Upper lobe of left lung (tissue), 6 donors: ENCODE data around the gene DMWD. TPM values are rescaled to one million over a fixed set of nuclear protein-coding genes. Genes with fewer than 3 reads are reported as not detected.

ENCODE experiments used
- ATAC-seq, 2 donors: fragments of 200-7000 bp; cut with Tn5 transposase; one replicate each; pipeline ENCODE4 v1.9.1; 2022; ENCODE audit warnings: mild to moderate bottlenecking in 2 of 2, moderate library complexity in 2 of 2; ENCODE audit not compliant: low FRiP score in 2 of 2
- DNase-seq, 2 donors: peaks; one replicate each; pipeline ENCODE4 v3.0.0-alpha.2; 2019 to 2020
- H3K27ac ChIP-seq, 4 donors: fragments of 200-600 bp; sonication (generic); one replicate each; pipeline ENCODE4 v1.5.1; 2016 to 2019
- H3K27me3 ChIP-seq, 4 donors: fragments of 200-600 bp; sonication (generic); one replicate each; pipeline ENCODE4 v1.5.1; 2017 to 2019
- H3K36me3 ChIP-seq, 4 donors: fragments of 200-600 bp; sonication (generic); one replicate each; pipeline ENCODE4 v1.5.1; 2016 to 2019
- H3K4me1 ChIP-seq, 4 donors: fragments of 200-600 bp; sonication (generic); one replicate each; pipeline ENCODE4 v1.5.1; 2018 to 2019
- H3K4me3 ChIP-seq, 4 donors: fragments of 200-600 bp; sonication (generic); one replicate each; pipeline ENCODE4 v1.5.1; 2017 to 2019; ENCODE audit warnings: mild to moderate bottlenecking in 2 of 4, moderate library complexity in 1 of 4
- H3K9me3 ChIP-seq, 4 donors: fragments of 200-600 bp; sonication (generic); one replicate each; pipeline ENCODE4 v1.5.1; 2018 to 2019
- CTCF ChIP-seq, 6 experiments: fragments of 450-650 bp in 4 of 6; fragments of 200-600 bp in 2 of 6; sonication (generic) in 2 of 6; IDR thresholded peaks; one replicate each; pipeline ENCODE4 v1.5.1; 2016 to 2019; ENCODE audit warnings: antibody characterized with exemption in 6 of 6
- EP300 ChIP-seq, 4 donors: sonication (generic); formaldehyde crosslinking; IDR thresholded peaks; one replicate each; pipeline ENCODE4 v1.5.1; 2017; ENCODE audit warnings: antibody characterized with exemption in 4 of 4, control low read depth in 2 of 4
- POLR2A ChIP-seq, 4 donors: fragments of 450-650 bp; IDR thresholded peaks; one replicate each; pipeline ENCODE4 v1.5.1; 2016 to 2017; ENCODE audit warnings: antibody characterized with exemption in 4 of 4, mild to moderate bottlenecking in 2 of 4
- POLR2AphosphoS5 ChIP-seq, 2 donors: sonication (generic); formaldehyde crosslinking; IDR thresholded peaks; one replicate each; pipeline ENCODE4 v1.5.1; 2017; ENCODE audit warnings: antibody characterized with exemption in 2 of 2
- WGBS, 2 donors: methylation state at CpG; one replicate each; pipeline ENCODE4 v1.1.5; 2017 to 2018; 5-methylcytosine and 5-hydroxymethylcytosine counted together
- total RNA-seq, 6 donors: library from RNA; depleted of rRNA in 4 of 6; stranded (reverse); fragments of >200 nt in 4 of 6; gene quantifications; one replicate each; pipeline versions ENCODE4 v1.1.0 to v1.2.1, GENCODE V29; 2016 to 2021
- donor health status: DM: no; HTN: no; CAD: no; lungs with moderate emphysema.
- donor health status: DM: no; HTN: yes; CAD: no; lungs with severe emphysema.

DMWD gene
- total RNA-seq, 6 donors from 2014 or later = 29.4 to 109 (median 57.4) TPM

DNA sequence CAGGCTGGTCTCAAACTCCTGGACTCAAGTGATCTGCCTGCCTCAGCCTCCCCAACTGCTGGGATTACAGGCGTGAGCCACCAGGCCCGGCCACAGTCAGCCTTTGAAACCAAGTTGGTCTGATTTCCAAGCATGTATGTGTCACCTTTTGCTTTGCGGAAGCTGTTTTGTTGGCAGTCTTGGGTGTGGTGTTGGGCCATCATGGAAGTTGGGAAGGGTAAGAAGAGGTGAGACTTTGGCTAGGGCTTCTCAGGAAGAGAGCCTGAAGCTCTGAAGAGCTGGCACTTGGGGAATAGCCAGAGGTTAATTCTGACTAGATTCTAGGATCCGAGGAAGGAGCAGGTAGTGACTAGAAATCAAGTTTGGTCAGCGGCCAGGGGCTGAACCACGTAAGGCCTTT is 19.7 kb upstream of the DMWD start:
- Histone ChIP-seq H3K4me3 (no peak overlapping the region), H3K27ac (no peak overlapping the region), H3K9me3 (no peaks in the 10 kb centered on the region), H3K4me1 (peaks cover 5 to 13% (median 7%) of the 10 kb centered on the region in 4 donors), H3K36me3 (peaks cover 0 to 2% (median 0%) of the 10 kb centered on the region in 4 donors), H3K27me3 (no peaks in the 10 kb centered on the region)
- ATAC-seq = no peak
- no peak for DNase-seq
- 87 to 92% methylated on average over 6 of the region's 6 CpGs for WGBS, 2 donors
- TF ChIP-seq CTCF (IDR thresholded peaks at IDR 0.05) (no peak), POLR2AphosphoS5 (IDR thresholded peaks at IDR 0.05) (no peak)

GRCh38 chr19:45809643-45810159 is 17.1 kb upstream of the DMWD start:
- Histone ChIP-seq H3K27ac (no peak overlapping the region), H3K9me3 (no peaks in the 10 kb centered on the region), H3K36me3 (peaks cover 0 to 2% (median 0%) of the 10 kb centered on the region in 4 donors), H3K27me3 (no peaks in the 10 kb centered on the region), H3K4me3 (no peak overlapping the region), H3K4me1 (peaks cover 0 to 6% (median 5%) of the 10 kb centered on the region in 4 donors)
- DNase-seq (no peak), ATAC-seq (no peak)
- no peak for TF ChIP-seq CTCF (IDR thresholded peaks at IDR 0.05)
- no peak for TF ChIP-seq POLR2A (IDR thresholded peaks at IDR 0.05)
- TF ChIP-seq POLR2AphosphoS5 (IDR thresholded peaks at IDR 0.05) = no peak
- no peak for TF ChIP-seq EP300 (IDR thresholded peaks at IDR 0.05)
- 43 to 49% methylated on average over 7 of the region's 7 CpGs for WGBS, 2 donors

DNA sequence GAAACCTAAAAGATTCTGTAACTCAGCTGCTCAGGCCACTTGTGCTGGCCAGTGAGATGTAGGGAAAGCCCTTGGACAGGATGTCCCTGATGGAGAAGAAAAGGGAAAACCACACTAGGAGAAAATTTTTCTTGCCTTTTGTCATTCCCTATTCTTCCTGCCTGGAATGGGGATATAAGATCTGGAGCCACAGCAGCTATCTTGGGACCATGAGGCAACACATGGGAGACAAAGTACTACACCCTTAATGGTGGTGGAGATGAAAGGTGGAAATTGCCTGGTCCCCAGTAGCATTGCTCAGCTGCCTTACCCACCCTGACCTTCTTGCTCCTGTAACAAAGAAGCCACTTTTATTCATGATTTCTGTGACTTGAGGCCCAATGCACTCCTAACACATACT is 13.1 kb upstream of the DMWD start:
- TF ChIP-seq POLR2AphosphoS5 (IDR thresholded peaks at IDR 0.05) (no peak), EP300 (IDR thresholded peaks at IDR 0.05) (no peak), CTCF (IDR thresholded peaks at IDR 0.05) (no peak), POLR2A (IDR thresholded peaks at IDR 0.05) (no peak)
- H3K36me3 ChIP-seq = no peaks in the 10 kb centered on the region
- H3K4me1 ChIP-seq = peaks cover 0 to 6% (median 5%) of the 10 kb centered on the region in 4 donors
- no peaks in the 10 kb centered on the region for H3K27me3 ChIP-seq
- DNase-seq (no peak), ATAC-seq (no peak)
- no peaks in the 10 kb centered on the region for H3K9me3 ChIP-seq
- H3K4me3 ChIP-seq = no peak overlapping the region
- H3K27ac ChIP-seq = no peak overlapping the region

DNA sequence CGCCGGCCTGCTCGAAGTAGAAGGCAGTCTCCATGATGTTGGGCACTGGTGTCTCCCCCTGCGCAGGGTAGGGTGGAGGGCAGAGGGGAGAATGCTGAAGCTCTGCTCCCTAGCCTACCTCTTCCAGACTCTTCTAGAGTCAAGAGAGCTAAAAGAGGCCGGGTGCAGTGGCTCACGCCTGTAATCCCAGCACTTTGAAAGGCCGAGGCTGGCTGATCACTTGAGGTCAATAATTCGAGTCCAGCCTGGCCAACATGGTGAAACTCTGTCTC is 12.2 kb upstream of the DMWD start:
- WGBS, 2 donors = 89 to 94% methylated on average over 8 of the region's 8 CpGs
- Histone ChIP-seq H3K36me3 (no peaks in the 10 kb centered on the region), H3K9me3 (no peaks in the 10 kb centered on the region), H3K27ac (no peak overlapping the region), H3K4me3 (no peak overlapping the region), H3K27me3 (no peaks in the 10 kb centered on the region), H3K4me1 (peaks cover 0 to 5% (median 3%) of the 10 kb centered on the region in 4 donors)
- ATAC-seq = peak in 1 of 2 donors; percentile 37
- TF ChIP-seq POLR2A (IDR thresholded peaks at IDR 0.05) (no peak), EP300 (IDR thresholded peaks at IDR 0.05) (no peak), CTCF (IDR thresholded peaks at IDR 0.05) (no peak), POLR2AphosphoS5 (IDR thresholded peaks at IDR 0.05) (no peak)
- DNase-seq = no peak

- H3K4me1 ChIP-seq = peaks cover 0 to 4% (median 2%) of the 10 kb centered on the region in 4 donors
- H3K9me3 ChIP-seq = no peaks in the 10 kb centered on the region
- no peak overlapping the region for H3K27ac ChIP-seq
- no peaks in the 10 kb centered on the region for H3K36me3 ChIP-seq
- H3K27me3 ChIP-seq = no peaks in the 10 kb centered on the region
- H3K4me3 ChIP-seq = no peak overlapping the region
- ATAC-seq (no peak), DNase-seq (no peak)
- TF ChIP-seq EP300 (IDR thresholded peaks at IDR 0.05) = no peak
- no peak for TF ChIP-seq POLR2AphosphoS5 (IDR thresholded peaks at IDR 0.05)
- TF ChIP-seq CTCF (IDR thresholded peaks at IDR 0.05) = no peak
- no peak for TF ChIP-seq POLR2A (IDR thresholded peaks at IDR 0.05)
- 83 to 86% methylated on average over 51 to 52 of the region's 57 CpGs for WGBS, 2 donors
Measured at GRCh38 chr19:45804140-45804958, 11.7 kb upstream of the DMWD start.
